HepG2 (cell line): ENCODE results near the gene FAM219B. TPM values are rescaled to one million over a fixed set of nuclear protein-coding genes. Genes with fewer than 3 reads are reported as not detected.

ENCODE experiments used
- ATAC-seq: fragments of 200-7000 bp; cut with Tn5 transposase; 3 replicates; pipeline ENCODE4 v1.9.1; 2020; ENCODE audit warnings: mild to moderate bottlenecking, moderate library complexity
- BruUV-seq: library from RNA; stranded (reverse); fragments of 400-500 nt; replicated peaks from 2 replicates; lab custom pipeline; 2021; lab: Mats Ljungman, UMichigan
- CTCF ChIA-PET: fragments of 300-600 bp; formaldehyde crosslinking; extraction: SDS; loops from one replicate; lab custom pipeline; 2021; ENCODE audit warnings: low total read pairs, inconsistent platforms, low intra/inter-chr PET ratio; lab: Yijun Ruan, JAX
- POLR2A ChIA-PET: fragments of 350-600 bp; sonication (Branson Sonifier 250); formaldehyde crosslinking; loops from one replicate; lab custom pipeline; 2020; ENCODE audit warnings: antibody characterized with exemption, inconsistent platforms; lab: Yijun Ruan, JAX
- DNase-seq: peaks from one replicate; pipeline ENCODE4 v3.0.0-alpha.2; 2015; ENCODE audit warnings: low spot score
- FAIRE-seq: peaks from 3 replicates; lab custom pipeline; 2011; peaks lifted over from hg19 to GRCh38; lab: Jason Lieb, UNC
- H2AFZ ChIP-seq: one replicate; pipeline ENCODE4 v1.6.1; 2011; ENCODE audit warnings: low read length, inconsistent platforms
- H3K27ac ChIP-seq: fragments of 300-600 bp; 3 replicates; pipeline ENCODE4 v1.8.0; 2011; ENCODE audit warnings: mixed run types, mild to moderate bottlenecking, mixed read lengths, low read length, inconsistent platforms; ENCODE audit not compliant: insufficient read depth; ENCODE audit errors: extremely low read length
- H3K27me3 ChIP-seq, 2 experiments: fragments of 200-600 bp in 1 of 2; 2 replicates in 1 of 2; 3 replicates in 1 of 2; pipeline versions ENCODE4 v1.6.0 to v1.8.0; 2011; ENCODE audit warnings: low read length in 2 of 2, mild to moderate bottlenecking in 2 of 2, moderate library complexity in 2 of 2, inconsistent platforms in 1 of 2; ENCODE audit not compliant: insufficient read depth in 2 of 2, control insufficient read depth in 1 of 2
- H3K36me3 ChIP-seq, 2 experiments: fragments of 200-600 bp in 1 of 2; replicated peaks in 1 of 2; 2 replicates in 1 of 2; 3 replicates in 1 of 2; pipeline versions ENCODE4 v1.5.1 to v1.8.0; 2011; ENCODE audit warnings: low read length in 2 of 2, inconsistent platforms in 1 of 2; ENCODE audit not compliant: insufficient read depth in 2 of 2, control insufficient read depth in 1 of 2
- H3K4me1 ChIP-seq: 2 replicates; pipeline ENCODE4 v1.5.1; 2012; ENCODE audit warnings: low read length, inconsistent platforms; ENCODE audit not compliant: insufficient read depth
- H3K4me2 ChIP-seq: 2 replicates; pipeline ENCODE4 v1.6.0; 2011; ENCODE audit warnings: low read depth, low read length, inconsistent platforms
- H3K4me3 ChIP-seq, 3 experiments: fragments of 200-600 bp in 1 of 3; sonication (generic), shearing (Covaris generic) in 1 of 3; replicated peaks in 1 of 3; 2 replicates each; pipeline ENCODE4 v1.5.1; 2011 to 2016; ENCODE audit warnings: low read length in 3 of 3, inconsistent platforms in 2 of 3, low read depth in 2 of 3, mild to moderate bottlenecking in 2 of 3, control low read depth in 1 of 3, mixed read lengths in 1 of 3; ENCODE audit not compliant: insufficient read depth in 1 of 3
- H3K79me2 ChIP-seq: one replicate; pipeline ENCODE4 v1.6.1; 2011; ENCODE audit warnings: low read length, inconsistent platforms; ENCODE audit not compliant: insufficient read depth
- H3K9ac ChIP-seq: 2 replicates; pipeline ENCODE4 v1.6.0; 2011; ENCODE audit warnings: mild to moderate bottlenecking, low read depth, low read length, inconsistent platforms; ENCODE audit not compliant: insufficient read depth
- H3K9me3 ChIP-seq: 2 replicates; pipeline ENCODE4 v1.5.1; 2012; ENCODE audit warnings: mild to moderate bottlenecking, low read length
- H4K20me1 ChIP-seq: 2 replicates; pipeline ENCODE4 v1.6.0; 2011; ENCODE audit warnings: inconsistent platforms, mild to moderate bottlenecking, low read length, moderate library complexity; ENCODE audit not compliant: insufficient read depth
- ETV6 ChIP-seq: sonication (generic); formaldehyde crosslinking; conservative IDR thresholded peaks from 2 replicates; pipeline ENCODE4 v1.4.0; 2020; ENCODE audit warnings: missing genetic modification reagents
- HHEX ChIP-seq: IDR thresholded peaks from 2 replicates; pipeline ENCODE4 v1.6.1; 2016; ENCODE audit warnings: control low read depth
- MIER3 ChIP-seq: IDR thresholded peaks from 2 replicates; pipeline ENCODE4 v1.6.1; 2016; ENCODE audit warnings: missing compliant biosample characterization, borderline replicate concordance
- TFDP1 ChIP-seq: IDR thresholded peaks from 2 replicates; pipeline ENCODE4 v1.6.1; 2016; ENCODE audit warnings: missing compliant biosample characterization, missing genetic modification reagents, borderline replicate concordance
- ZNF121 ChIP-seq: sonication (generic); formaldehyde crosslinking; IDR thresholded peaks from 2 replicates; pipeline ENCODE4 v1.5.0; 2020; ENCODE audit warnings: mild to moderate bottlenecking, missing genetic modification reagents
- ZNF879 ChIP-seq: sonication (generic); formaldehyde crosslinking; IDR thresholded peaks from 2 replicates; pipeline ENCODE4 v1.8.1; 2023; ENCODE audit warnings: missing genetic modification reagents
- WGBS: methylation state at CpG from one replicate; pipeline ENCODE4 v1.1.6; 2017; ENCODE audit warnings: low lambda C conversion rate; 5-methylcytosine and 5-hydroxymethylcytosine counted together
- in situ Hi-C: cut with HindIII; loops from 2 replicates; pipeline ENCODE4 v1.10.0; 2017; ENCODE audit warnings: low pct_unique_long_range_greater_than_20kb; ENCODE audit not compliant: extremely low pct_ligation_motif_present
- intact Hi-C: fragments of 100-400 bp; cut with micrococcal nuclease; formaldehyde crosslinking; loops from one replicate; pipeline ENCODE4 v1.10.0; 2022; ENCODE audit not compliant: unreplicated experiment
- polyA plus RNA-seq, 8 experiments: library from polyadenylated mRNA; depleted of rRNA in 3 of 8; stranded (reverse) in 7 of 8; unstranded in 1 of 8; fragments of >200 nt; fragmentation: Illumina TruSeq in 4 of 8; extraction: Trizol in 4 of 8; gene quantifications; 2 replicates each; pipeline versions ENCODE4 v1.2.1 to v1.2.3, GENCODE V29; 2011 to 2016; ENCODE audit warnings: low read depth in 4 of 8, missing spikeins in 1 of 8, mixed read lengths in 1 of 8; ENCODE audit not compliant: insufficient read depth in 1 of 8
- total RNA-seq, 5 experiments: library from RNA; depleted of rRNA; stranded (reverse); fragments of >200 nt; fragmentation: Illumina TruSeq; extraction: Trizol; gene quantifications; 2 replicates each; pipeline ENCODE4 v1.2.3, GENCODE V29; 2016; ENCODE audit warnings: low read depth in 1 of 5

The FAM219B gene
- total and polyA plus RNA-seq, 2 of the 13 experiments (the other 11 are each of a cell fraction or from before 2014, with no cell fraction given): 36.6 to 50.2 TPM

- POLR2A ChIA-PET: no interaction called here
- H2AFZ ChIP-seq: no peak overlapping the region
- ATAC-seq (no peak), DNase-seq (no peak), FAIRE-seq (no peak)
- in situ Hi-C loops: no loop called here
- H3K9ac ChIP-seq: no peak overlapping the region
- peaks cover 17 to 47% of the 10 kb centered on the region in 2 experiments for H3K36me3 ChIP-seq
- no peaks in the 10 kb centered on the region; a peak in 1 of 5 replicates for H3K27me3 ChIP-seq
- peaks cover 36% of the 10 kb centered on the region for H3K4me1 ChIP-seq
- no peaks in the 10 kb centered on the region for H3K9me3 ChIP-seq
- no peaks in the 10 kb centered on the region for H4K20me1 ChIP-seq
- peaks cover 16% of the 10 kb centered on the region for H3K79me2 ChIP-seq
- CTCF ChIA-PET: no interaction called here
- H3K27ac ChIP-seq: no peak overlapping the region
- H3K4me3 ChIP-seq: no peak overlapping the region
- intact Hi-C loops: no loop called here
- 98% methylated on average over 6 of the region's 7 CpGs for WGBS
- H3K4me2 ChIP-seq: no peak overlapping the region
- BruUV-seq: no TSS peak
- no peak for TF ChIP-seq TFDP1 (CRISPR knock-in tag)
- TF ChIP-seq ZNF121 (CRISPR knock-in tag): peak; percentile 48; the same call in 1 of the 2 replicates
- TF ChIP-seq ZNF879 (CRISPR knock-in tag): no peak
- TF ChIP-seq, all 625 proteins: peak for 1
Observed at GRCh38 chr15:74904190-74904805, 2.4 kb downstream of the FAM219B start.

GRCh38 chr15:74903676-74904075 is 3.0 kb downstream of the FAM219B start:
- POLR2A ChIA-PET: no interaction called here

More at GRCh38 chr15:74903676-74904075, 3.0 kb downstream of the FAM219B start:
- Histone ChIP-seq H3K9ac (no peak overlapping the region), H4K20me1 (no peaks in the 10 kb centered on the region), H3K4me1 (peaks cover 32% of the 10 kb centered on the region), H3K4me2 (no peak overlapping the region), H3K79me2 (peaks cover 16% of the 10 kb centered on the region), H3K27me3 (no peaks in the 10 kb centered on the region; a peak in 1 of 5 replicates), H3K27ac (no peak overlapping the region), H2AFZ (no peak overlapping the region), H3K9me3 (no peaks in the 10 kb centered on the region), H3K36me3 (peaks cover 17 to 50% of the 10 kb centered on the region in 2 experiments), H3K4me3 (no peak overlapping the region)
- intact Hi-C loops: no loop called here
- CTCF ChIA-PET: no interaction called here
- TF ChIP-seq HHEX (CRISPR knock-in tag) (no peak), MIER3 (CRISPR knock-in tag) (no peak), ETV6 (CRISPR knock-in tag) (no peak)
- 97% methylated on average over 1 of the region's 1 CpG for WGBS
- ATAC-seq: no peak
- in situ Hi-C loops: no loop called here
- FAIRE-seq: no peak
- no TSS peak for BruUV-seq
- no peak for DNase-seq
